Activated CD4-positive, alpha-beta T cell treated with anti-CD3 and anti-CD28 coated beads, Interleukin-2, amount 10 ng/mL, durations not matched to agents 24 days and 14 days (primary cell): ENCODE measurements around the gene TAP1. TPM values are rescaled to one million over a fixed set of nuclear protein-coding genes. Genes with fewer than 3 reads are reported as not detected.

Source experiments
- DNase-seq: peaks from one replicate; pipeline ENCODE4 v3.0.0; 2022
- H3K27ac Mint-ChIP-seq: one replicate; pipeline ENCODE4 v1.8.0; 2022; ENCODE audit warnings: mild to moderate bottlenecking, mixed read lengths
- H3K27me3 Mint-ChIP-seq: one replicate; pipeline ENCODE4 v1.8.0; 2022; ENCODE audit warnings: mixed read lengths
- H3K36me3 Mint-ChIP-seq: one replicate; pipeline ENCODE4 v1.8.0; 2022; ENCODE audit warnings: low read depth, mild to moderate bottlenecking, mixed read lengths
- H3K4me1 Mint-ChIP-seq: one replicate; pipeline ENCODE4 v1.8.0; 2021; ENCODE audit warnings: mixed read lengths
- H3K4me3 Mint-ChIP-seq: one replicate; pipeline ENCODE4 v1.8.0; 2022; ENCODE audit warnings: mild to moderate bottlenecking, moderate library complexity, mixed read lengths
- H3K9me3 Mint-ChIP-seq: one replicate; pipeline ENCODE4 v1.8.0; 2021; ENCODE audit warnings: mixed read lengths
- intact Hi-C: fragments of 100-400 bp; cut with micrococcal nuclease; formaldehyde crosslinking; loops from one replicate; pipeline ENCODE4 v1.15.1; 2023
- total RNA-seq: library from RNA; stranded (reverse); gene quantifications from 2 replicates; pipeline ENCODE4 v1.2.3, GENCODE V29; 2022

Gene TAP1
- total RNA-seq, 1 donor from 2014 or later: 275 TPM

- peak; percentile 85 for DNase-seq
- peaks cover 76% of the 10 kb centered on the region for H3K36me3 Mint-ChIP-seq
- H3K27ac Mint-ChIP-seq: peak overlapping the region; percentile 91
- H3K9me3 Mint-ChIP-seq: no peaks in the 10 kb centered on the region
- intact Hi-C loops: loop anchor here (1.0 to 10.0 kb wide), 3 partner anchors 9 to 1188 kb away; partner anchors contain the start of genes C6orf47, CSNK2B, GPANK1 and LY6G5B
- peaks cover 61% of the 10 kb centered on the region for H3K4me1 Mint-ChIP-seq
- peak overlapping the region; percentile 97 for H3K4me3 Mint-ChIP-seq
- no peaks in the 10 kb centered on the region for H3K27me3 Mint-ChIP-seq
Observed at GRCh38 chr6:32852844-32853540, 512 bp downstream of the TAP1 start.

- intact Hi-C loops: loop anchor here (5.0 to 10.0 kb wide), 2 partner anchors 655 to 1187 kb away; partner anchors contain the start of genes C6orf47, CSNK2B, GPANK1 and LY6G5B
- Mint-ChIP-seq H3K27me3 (no peaks in the 10 kb centered on the region), H3K4me3 (peak overlapping the region; percentile 97), H3K36me3 (peaks cover 76% of the 10 kb centered on the region), H3K9me3 (no peaks in the 10 kb centered on the region), H3K4me1 (peaks cover 61% of the 10 kb centered on the region), H3K27ac (peak overlapping the region; percentile 91)
- DNase-seq: peak; percentile 83
Observed at GRCh38 chr6:32852018-32852843, 1.3 kb downstream of the TAP1 start.

- intact Hi-C loops: loop anchor here (5.0 to 10.0 kb wide), 2 partner anchors 654 to 1186 kb away; partner anchors contain the start of genes C6orf47, CSNK2B, GPANK1 and LY6G5B
Observed at GRCh38 chr6:32851025-32851424, 2.5 kb downstream of the TAP1 start.

GRCh38 chr6:32849126-32849525 lies 4.4 kb downstream of the TAP1 start:
- H3K27me3 Mint-ChIP-seq: no peaks in the 10 kb centered on the region
- H3K4me1 Mint-ChIP-seq: peaks cover 65% of the 10 kb centered on the region
- H3K36me3 Mint-ChIP-seq: peaks cover 86% of the 10 kb centered on the region
- H3K4me3 Mint-ChIP-seq: peak overlapping the region; percentile 99
- intact Hi-C loops: loop anchor here (10.0 kb wide), 1 partner anchor 426 kb away; the partner anchor contains the start of genes B3GALT4, RPS18 and VPS52
- peak overlapping the region; percentile 70 for H3K27ac Mint-ChIP-seq
- H3K9me3 Mint-ChIP-seq: no peaks in the 10 kb centered on the region
- peak; percentile 54 for DNase-seq

More at GRCh38 chr6:32851025-32851424, 2.5 kb downstream of the TAP1 start:
- Mint-ChIP-seq H3K27ac (peak overlapping the region; percentile 83), H3K9me3 (no peaks in the 10 kb centered on the region), H3K27me3 (no peaks in the 10 kb centered on the region), H3K36me3 (peaks cover 80% of the 10 kb centered on the region), H3K4me3 (peak overlapping the region; percentile 97), H3K4me1 (peaks cover 63% of the 10 kb centered on the region)
- DNase-seq: peak; percentile 56

GRCh38 chr6:32847795-32848194 lies 5.7 kb downstream of the TAP1 start:
- Mint-ChIP-seq H3K9me3 (no peaks in the 10 kb centered on the region), H3K27me3 (no peaks in the 10 kb centered on the region), H3K4me3 (peak overlapping the region; percentile 99), H3K4me1 (peaks cover 68% of the 10 kb centered on the region), H3K27ac (peak overlapping the region; percentile 70), H3K36me3 (peaks cover 95% of the 10 kb centered on the region)
- intact Hi-C loops: loop anchor here (10.0 kb wide), 1 partner anchor 427 kb away; the partner anchor contains the start of genes B3GALT4, RPS18 and VPS52
- DNase-seq: peak; percentile 58

- Mint-ChIP-seq H3K9me3 (no peaks in the 10 kb centered on the region), H3K4me1 (peaks cover 73% of the 10 kb centered on the region), H3K27me3 (no peaks in the 10 kb centered on the region), H3K27ac (peak overlapping the region; percentile 70), H3K4me3 (peak overlapping the region; percentile 99), H3K36me3 (peaks cover 95% of the 10 kb centered on the region)
- peak; percentile 56 for DNase-seq
- intact Hi-C loops: loop anchor here (10.0 kb wide), 1 partner anchor 428 kb away; the partner anchor contains the start of genes B3GALT4, RPS18 and VPS52
Observed at GRCh38 chr6:32847004-32847403, 6.5 kb downstream of the TAP1 start.

- H3K27ac Mint-ChIP-seq: peak overlapping the region; percentile 99
- peaks cover 95% of the 10 kb centered on the region for H3K36me3 Mint-ChIP-seq
- H3K27me3 Mint-ChIP-seq: no peaks in the 10 kb centered on the region
- H3K9me3 Mint-ChIP-seq: no peaks in the 10 kb centered on the region
- H3K4me1 Mint-ChIP-seq: peaks cover 72% of the 10 kb centered on the region
- peak; percentile 87 for DNase-seq
- intact Hi-C loops: loop anchor here (2.0 to 10.0 kb wide), 2 partner anchors 359 to 429 kb away; partner anchors contain the start of genes B3GALT4, HSD17B8, RPS18 and VPS52
- H3K4me3 Mint-ChIP-seq: peak overlapping the region; percentile 99
Observed at GRCh38 chr6:32845384-32845884, 8.1 kb downstream of the TAP1 start.

- intact Hi-C loops: loop anchor here (1.0 to 10.0 kb wide), 6 partner anchors 8 to 718 kb away; partner anchors contain the start of genes AGPAT1, ATF6B, B3GALT4 and HSD17B8
- Mint-ChIP-seq H3K27ac (peak overlapping the region; percentile 99), H3K4me1 (peaks cover 72% of the 10 kb centered on the region), H3K4me3 (peak overlapping the region; percentile 99), H3K27me3 (no peaks in the 10 kb centered on the region), H3K9me3 (no peaks in the 10 kb centered on the region), H3K36me3 (peaks cover 95% of the 10 kb centered on the region)
- DNase-seq: no peak
Observed at GRCh38 chr6:32844839-32845383, 8.6 kb downstream of the TAP1 start.

GRCh38 chr6:32843979-32844838 lies 9.3 kb downstream of the TAP1 start, which contains the start of gene PSMB8:
Gene PSMB8 (minus strand): TSS chr6:32844047. CDS start chr6:32843996, 51 bp downstream.
- Mint-ChIP-seq H3K27ac (peak within 1 kb of the TSS; percentile 99), H3K27me3 (no peaks in the 10 kb centered on the region), H3K36me3 (peaks cover 92% of the 10 kb centered on the region), H3K4me3 (peak within 1 kb of the TSS; percentile 99), H3K9me3 (no peaks in the 10 kb centered on the region), H3K4me1 (peaks cover 73% of the 10 kb centered on the region)
- peak; percentile 99 for DNase-seq
- intact Hi-C loops: loop anchor here (1.0 to 10.0 kb wide), 6 partner anchors 9 to 717 kb away; partner anchors contain the start of genes AGPAT1, ATF6B, B3GALT4 and HSD17B8

GRCh38 chr6:32843331-32843978 lies 10.0 kb downstream of the TAP1 start:
- Mint-ChIP-seq H3K27me3 (no peaks in the 10 kb centered on the region), H3K27ac (peak overlapping the region; percentile 99), H3K36me3 (peaks cover 86% of the 10 kb centered on the region), H3K9me3 (no peaks in the 10 kb centered on the region), H3K4me1 (peaks cover 68% of the 10 kb centered on the region), H3K4me3 (peak overlapping the region; percentile 99)
- intact Hi-C loops: loop anchor here (5.0 to 10.0 kb wide), 3 partner anchors 431 to 716 kb away; partner anchors contain the start of genes AGPAT1, ATF6B, B3GALT4 and RNF5
- no peak for DNase-seq

GRCh38 chr6:32842690-32843089 lies 10.8 kb downstream of the TAP1 start:
- Mint-ChIP-seq H3K27me3 (no peaks in the 10 kb centered on the region), H3K4me3 (peak overlapping the region; percentile 99), H3K4me1 (peaks cover 60% of the 10 kb centered on the region), H3K9me3 (no peaks in the 10 kb centered on the region), H3K36me3 (peaks cover 78% of the 10 kb centered on the region), H3K27ac (peak overlapping the region; percentile 99)
- intact Hi-C loops: loop anchor here (5.0 to 10.0 kb wide), 3 partner anchors 432 to 715 kb away; partner anchors contain the start of genes AGPAT1, ATF6B, B3GALT4 and RNF5
- DNase-seq: peak; percentile 64
